Measurements from ENCODE around the gene CDK7.

CDK7 gene

DNA sequence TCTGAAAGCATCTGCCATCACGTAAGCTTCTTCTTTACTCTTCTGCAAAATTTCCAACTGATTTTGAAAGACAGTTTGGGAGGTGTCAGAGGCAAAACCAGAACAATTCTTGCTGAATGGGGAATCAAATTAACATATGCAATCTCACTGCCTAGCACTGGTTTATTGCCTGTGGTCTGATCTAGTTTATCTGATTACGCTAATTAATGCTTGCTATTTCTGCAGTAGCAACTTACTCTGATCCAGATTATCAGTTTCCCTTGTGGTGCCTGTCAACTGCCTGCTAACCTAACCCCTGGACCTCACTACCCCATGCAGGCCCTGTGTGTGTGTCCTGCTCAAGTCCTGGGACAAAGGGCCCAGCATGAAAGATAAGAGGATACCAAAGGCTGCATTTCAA, 57.6 kb downstream of the CDK7 start:
- TF ChIP-seq, protein P1, sequence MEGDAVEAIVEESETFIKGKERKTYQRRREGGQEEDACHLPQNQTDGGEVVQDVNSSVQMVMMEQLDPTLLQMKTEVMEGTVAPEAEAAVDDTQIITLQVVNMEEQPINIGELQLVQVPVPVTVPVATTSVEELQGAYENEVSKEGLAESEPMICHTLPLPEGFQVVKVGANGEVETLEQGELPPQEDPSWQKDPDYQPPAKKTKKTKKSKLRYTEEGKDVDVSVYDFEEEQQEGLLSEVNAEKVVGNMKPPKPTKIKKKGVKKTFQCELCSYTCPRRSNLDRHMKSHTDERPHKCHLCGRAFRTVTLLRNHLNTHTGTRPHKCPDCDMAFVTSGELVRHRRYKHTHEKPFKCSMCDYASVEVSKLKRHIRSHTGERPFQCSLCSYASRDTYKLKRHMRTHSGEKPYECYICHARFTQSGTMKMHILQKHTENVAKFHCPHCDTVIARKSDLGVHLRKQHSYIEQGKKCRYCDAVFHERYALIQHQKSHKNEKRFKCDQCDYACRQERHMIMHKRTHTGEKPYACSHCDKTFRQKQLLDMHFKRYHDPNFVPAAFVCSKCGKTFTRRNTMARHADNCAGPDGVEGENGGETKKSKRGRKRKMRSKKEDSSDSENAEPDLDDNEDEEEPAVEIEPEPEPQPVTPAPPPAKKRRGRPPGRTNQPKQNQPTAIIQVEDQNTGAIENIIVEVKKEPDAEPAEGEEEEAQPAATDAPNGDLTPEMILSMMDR (IDR thresholded peaks at IDR 0.05; ENCODE audit: low read depth, low read length, poor library complexity, severe bottlenecking): no peak
- no peak for TF ChIP-seq EZH2phosphoT487 (IDR thresholded peaks at IDR 0.05; ENCODE audit: borderline replicate concordance, low read length)
- Histone ChIP-seq H3K9me3 (ENCODE audit: control insufficient read depth, insufficient read depth, low read length) (no peaks in the 10 kb centered on the region), H3K27me3 (ENCODE audit: control insufficient read depth, low read length) (no peaks in the 10 kb centered on the region), H3K36me3 (ENCODE audit: control insufficient read depth, low read length) (no peaks in the 10 kb centered on the region), H3K27ac (ENCODE audit: low read depth, low read length) (no peak overlapping the region), H3F3A (ENCODE audit: control insufficient read depth, insufficient read depth) (0 out of 2 replicates have a peak, but pooled peaks cover 5% of the 10 kb centered on the region), H4K20me1 (ENCODE audit: control insufficient read depth, insufficient read depth, low read depth, low read length) (no peaks in the 10 kb centered on the region), H3K4me1 (ENCODE audit: control insufficient read depth, low read length) (no peaks in the 10 kb centered on the region), H3K4me3 (ENCODE audit: low read length) (no peak overlapping the region), H3K79me2 (ENCODE audit: control insufficient read depth, low read length) (no peaks in the 10 kb centered on the region), H3K4me2 (ENCODE audit: low read length) (no peak overlapping the region), H3K9me2 (replicated peaks; ENCODE audit: control insufficient read depth, low read length) (no peaks in the 10 kb centered on the region)

DNA sequence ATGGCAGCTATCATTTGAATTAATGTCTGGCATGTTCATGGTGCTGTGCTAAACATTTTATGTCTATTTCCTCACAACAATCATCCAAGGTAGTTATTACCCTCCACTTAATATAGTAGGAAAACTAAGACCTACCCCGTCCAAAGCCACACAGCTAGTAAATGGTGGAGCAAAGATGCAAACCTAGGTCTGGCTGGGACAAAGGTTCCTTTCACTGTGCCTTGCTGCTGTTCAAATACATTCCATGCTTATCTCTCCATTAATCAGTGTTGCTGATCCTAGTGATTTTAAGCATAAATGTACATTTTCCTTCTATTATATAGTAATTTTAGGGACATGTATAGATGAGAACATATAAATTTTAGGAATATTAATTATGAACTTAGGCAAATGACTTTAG, 59.2 kb downstream of the CDK7 start:
- no peaks in the 10 kb centered on the region for H3K9me2 ChIP-seq (replicated peaks; ENCODE audit: control insufficient read depth, low read length)
- H3K4me1 ChIP-seq (ENCODE audit: control insufficient read depth, low read length): no peaks in the 10 kb centered on the region
- no peak for TF ChIP-seq EZH2phosphoT487 (IDR thresholded peaks at IDR 0.05; ENCODE audit: borderline replicate concordance, low read length)
- TF ChIP-seq, protein P1 (IDR thresholded peaks at IDR 0.05; ENCODE audit: low read depth, low read length, poor library complexity, severe bottlenecking): no peak
- H4K20me1 ChIP-seq (ENCODE audit: control insufficient read depth, insufficient read depth, low read depth, low read length): no peaks in the 10 kb centered on the region
- H3K4me2 ChIP-seq (ENCODE audit: low read length): no peak overlapping the region
- H3K36me3 ChIP-seq (ENCODE audit: control insufficient read depth, low read length): no peaks in the 10 kb centered on the region
- H3K79me2 ChIP-seq (ENCODE audit: control insufficient read depth, low read length): no peaks in the 10 kb centered on the region
- H3K9me3 ChIP-seq (ENCODE audit: control insufficient read depth, insufficient read depth, low read length): no peaks in the 10 kb centered on the region
- H3K27ac ChIP-seq (ENCODE audit: low read depth, low read length): no peak overlapping the region
- H3K27me3 ChIP-seq (ENCODE audit: control insufficient read depth, low read length): no peaks in the 10 kb centered on the region
- H3K4me3 ChIP-seq (ENCODE audit: low read length): no peak overlapping the region
- 0 out of 2 replicates have a peak, but pooled peaks cover 5% of the 10 kb centered on the region for H3F3A ChIP-seq (ENCODE audit: control insufficient read depth, insufficient read depth)

DNA sequence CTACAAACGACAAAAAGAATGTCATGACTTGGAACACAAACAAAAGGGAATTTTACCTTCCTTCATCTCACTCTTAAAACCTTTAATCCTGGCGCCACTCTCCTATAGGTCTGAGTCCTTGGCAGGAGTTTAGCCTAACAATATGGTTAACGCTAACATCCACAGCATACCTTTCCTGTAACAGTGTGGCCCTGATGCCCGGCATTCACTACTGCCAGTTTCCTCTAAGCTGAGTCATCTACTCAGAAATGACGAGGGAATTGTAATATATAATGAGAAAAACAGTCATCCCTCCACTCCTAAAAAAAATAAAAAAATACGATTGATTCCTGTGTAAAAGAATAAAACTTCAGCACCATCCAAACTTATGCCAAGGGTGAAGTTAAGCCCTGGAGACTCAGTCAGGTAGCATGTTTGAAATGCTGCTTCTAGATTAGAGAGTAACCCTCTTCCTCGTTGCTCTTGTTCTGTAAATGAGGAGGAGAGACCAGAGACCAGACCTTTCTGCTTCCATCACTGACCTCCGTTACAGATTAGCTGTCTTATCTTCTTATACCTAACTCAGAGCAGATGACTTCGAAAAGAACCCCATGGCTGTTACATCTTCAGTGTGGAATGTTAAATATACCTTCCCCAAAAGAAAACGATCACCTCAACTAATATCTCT, 60.5 kb downstream of the CDK7 start:
- Histone ChIP-seq H3F3A (ENCODE audit: control insufficient read depth, insufficient read depth) (0 out of 2 replicates have a peak, but pooled peaks cover 5% of the 10 kb centered on the region), H4K20me1 (ENCODE audit: control insufficient read depth, insufficient read depth, low read depth, low read length) (no peaks in the 10 kb centered on the region), H3K27me3 (ENCODE audit: control insufficient read depth, low read length) (no peaks in the 10 kb centered on the region), H3K4me1 (ENCODE audit: control insufficient read depth, low read length) (no peaks in the 10 kb centered on the region), H3K9me3 (ENCODE audit: control insufficient read depth, insufficient read depth, low read length) (no peaks in the 10 kb centered on the region), H3K4me2 (ENCODE audit: low read length) (no peak overlapping the region), H3K27ac (ENCODE audit: low read depth, low read length) (no peak overlapping the region), H3K79me2 (ENCODE audit: control insufficient read depth, low read length) (no peaks in the 10 kb centered on the region), H3K4me3 (ENCODE audit: low read length) (no peak overlapping the region), H3K9me2 (replicated peaks; ENCODE audit: control insufficient read depth, low read length) (no peaks in the 10 kb centered on the region), H3K36me3 (ENCODE audit: control insufficient read depth, low read length) (no peaks in the 10 kb centered on the region)
- no peak for TF ChIP-seq EZH2phosphoT487 (IDR thresholded peaks at IDR 0.05; ENCODE audit: borderline replicate concordance, low read length)
- TF ChIP-seq, protein P1 (IDR thresholded peaks at IDR 0.05; ENCODE audit: low read depth, low read length, poor library complexity, severe bottlenecking): no peak
